GM23338 (cell line): Measurements from ENCODE around the gene SSH3.

ENCODE experiments used
- EZH2 ChIP-seq: fragments of 200-600 bp; sonication (generic); IDR thresholded peaks from one replicate; pipeline ENCODE4 v1.8.0; 2017; ENCODE audit warnings: antibody characterized with exemption, mild to moderate bottlenecking, low read depth; ENCODE audit not compliant: unreplicated experiment
- EZH2phosphoT487 ChIP-seq: fragments of 200-600 bp; sonication (generic); IDR thresholded peaks from one replicate; pipeline ENCODE4 v1.8.1; 2018; ENCODE audit warnings: antibody characterized with exemption; ENCODE audit not compliant: unreplicated experiment
- NANOG ChIP-seq: IDR thresholded peaks from 2 replicates; pipeline ENCODE4 v1.6.1; 2016; ENCODE audit warnings: antibody characterized with exemption, borderline replicate concordance
- POLR2AphosphoS5 ChIP-seq: IDR thresholded peaks from 2 replicates; pipeline ENCODE4 v1.6.1; 2016; ENCODE audit warnings: antibody characterized with exemption, low read depth
- REST ChIP-seq: IDR thresholded peaks from one replicate; pipeline ENCODE4 v1.6.1; 2018; ENCODE audit warnings: antibody characterized with exemption; ENCODE audit not compliant: unreplicated experiment
- STAT1 ChIP-seq: IDR thresholded peaks from one replicate; pipeline ENCODE4 v1.6.1; 2016; ENCODE audit warnings: antibody characterized with exemption; ENCODE audit not compliant: unreplicated experiment
- ZNF331 ChIP-seq: fragments of 250-450 bp; sonication (Bioruptor Pico); IDR thresholded peaks from 2 replicates; pipeline ENCODE4 v1.5.0; 2020; ENCODE audit warnings: low read depth, mild to moderate bottlenecking, moderate library complexity
- TF ChIP-seq, protein P1 (sequence below), 2 experiments: fragments of 200-600 bp in 1 of 2; sonication (generic) in 1 of 2; conservative IDR thresholded peaks; 2 replicates each; pipeline versions ENCODE4 v1.5.1 to v1.6.1; 2016 to 2017; ENCODE audit warnings: antibody characterized with exemption in 2 of 2, low read depth in 2 of 2, mild to moderate bottlenecking in 2 of 2, moderate library complexity in 1 of 2

DNA sequence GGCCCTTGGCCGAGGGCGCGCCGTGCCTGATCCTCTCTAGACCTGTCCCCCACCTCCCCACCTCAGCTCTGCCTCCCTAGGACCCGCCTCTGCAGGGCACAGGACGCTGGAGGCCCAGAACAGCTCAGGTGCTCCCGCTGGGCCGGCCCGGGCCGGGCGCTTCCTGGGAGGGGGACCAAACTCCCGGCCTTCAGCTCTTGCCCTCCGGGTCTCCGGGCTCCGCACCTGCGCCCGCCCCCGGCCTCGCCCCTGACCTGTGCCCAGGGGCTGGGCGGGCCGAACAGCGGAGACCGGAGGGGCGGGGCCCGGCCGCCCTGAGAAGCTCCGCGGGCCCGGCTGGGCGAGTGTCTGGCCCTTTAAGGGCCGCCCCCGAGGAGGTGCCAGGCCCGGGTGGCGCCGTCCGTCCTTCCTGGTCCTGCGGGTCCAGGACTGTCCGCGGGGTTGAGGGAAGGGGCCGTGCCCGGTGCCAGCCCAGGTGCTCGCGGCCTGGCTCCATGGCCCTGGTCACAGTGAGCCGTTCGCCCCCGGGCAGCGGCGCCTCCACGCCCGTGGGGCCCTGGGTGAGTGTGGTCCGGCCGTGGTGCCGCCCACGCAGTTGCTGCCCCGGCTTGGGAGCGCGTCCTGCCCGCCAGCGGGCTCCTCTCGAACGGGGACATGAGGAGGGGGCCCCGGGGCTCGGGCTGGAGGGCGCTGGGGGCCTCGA lies at the start of gene SSH3:
- TF ChIP-seq, protein P1, sequence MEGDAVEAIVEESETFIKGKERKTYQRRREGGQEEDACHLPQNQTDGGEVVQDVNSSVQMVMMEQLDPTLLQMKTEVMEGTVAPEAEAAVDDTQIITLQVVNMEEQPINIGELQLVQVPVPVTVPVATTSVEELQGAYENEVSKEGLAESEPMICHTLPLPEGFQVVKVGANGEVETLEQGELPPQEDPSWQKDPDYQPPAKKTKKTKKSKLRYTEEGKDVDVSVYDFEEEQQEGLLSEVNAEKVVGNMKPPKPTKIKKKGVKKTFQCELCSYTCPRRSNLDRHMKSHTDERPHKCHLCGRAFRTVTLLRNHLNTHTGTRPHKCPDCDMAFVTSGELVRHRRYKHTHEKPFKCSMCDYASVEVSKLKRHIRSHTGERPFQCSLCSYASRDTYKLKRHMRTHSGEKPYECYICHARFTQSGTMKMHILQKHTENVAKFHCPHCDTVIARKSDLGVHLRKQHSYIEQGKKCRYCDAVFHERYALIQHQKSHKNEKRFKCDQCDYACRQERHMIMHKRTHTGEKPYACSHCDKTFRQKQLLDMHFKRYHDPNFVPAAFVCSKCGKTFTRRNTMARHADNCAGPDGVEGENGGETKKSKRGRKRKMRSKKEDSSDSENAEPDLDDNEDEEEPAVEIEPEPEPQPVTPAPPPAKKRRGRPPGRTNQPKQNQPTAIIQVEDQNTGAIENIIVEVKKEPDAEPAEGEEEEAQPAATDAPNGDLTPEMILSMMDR (conservative IDR thresholded peaks at IDR 0.05; ENCODE audit: low read depth in 2 of 2): no peak
- TF ChIP-seq REST (no peak), EZH2 (no peak), NANOG (no peak), STAT1 (no peak), ZNF331 (CRISPR knock-in tag) (no peak), EZH2phosphoT487 (no peak), POLR2AphosphoS5 (peak; percentile 29; the same call in 1 of the 2 replicates)
